ENCODE results near the gene METTL23. TPM values are rescaled to one million over a fixed set of nuclear protein-coding genes. Genes with fewer than 3 reads are reported as not detected.
"Not testable (repeated sequence)": the region's sequence is repeated elsewhere in the genome, so short reads cannot be mapped to it uniquely, and the experiment has no call there.

The METTL23 gene
- total and polyA plus RNA-seq, 2 experiments from 2014 or later: 41.6 to 55.9 TPM

- H3K9me2 ChIP-seq (ENCODE audit: insufficient read depth); H3K27ac Mint-ChIP-seq; H3K4me3 ChIP-seq; DNase-seq (ENCODE audit: low spot score); H3K4me1 Mint-ChIP-seq; H3K27me3 ChIP-seq (ENCODE audit: insufficient read depth); H3K4me1 ChIP-seq (ENCODE audit: insufficient read depth); H3K27ac ChIP-seq (ENCODE audit: low read depth); H2AFZ ChIP-seq; H3K4me2 ChIP-seq; H3K4me3 Mint-ChIP-seq; ATAC-seq; H3K9me3 Mint-ChIP-seq: not testable (repeated sequence)
- Histone ChIP-seq H3K79me2 (replicated peaks; ENCODE audit: insufficient read depth) (peaks cover 41% of the 10 kb centered on the region), H3K36me3 (ENCODE audit: insufficient read depth) (peaks cover 19% of the 10 kb centered on the region), H4K20me1 (replicated peaks; ENCODE audit: insufficient read depth) (peaks cover 15% of the 10 kb centered on the region), H3F3A (replicated peaks; ENCODE audit: low read depth) (peaks cover 14% of the 10 kb centered on the region)
- Mint-ChIP-seq H3K27me3 (ENCODE audit: insufficient read depth, low read depth, poor library complexity) (peaks cover 19% of the 10 kb centered on the region), H3K36me3 (ENCODE audit: low read depth) (peaks cover 44% of the 10 kb centered on the region)
These were observed 13.0 kb downstream of the METTL23 start for GRCh38 chr17:76739568-76740115.

GRCh38 chr17:76740329-76741118 is 13.9 kb downstream of the METTL23 start:
- H3K4me3 ChIP-seq: no peak overlapping the region
- peaks cover 7% of the 10 kb centered on the region for H3F3A ChIP-seq (replicated peaks; ENCODE audit: low read depth)
- H3K27ac ChIP-seq (ENCODE audit: low read depth): no peak overlapping the region
- peaks cover 6% of the 10 kb centered on the region for H4K20me1 ChIP-seq (replicated peaks; ENCODE audit: insufficient read depth)
- no peak for DNase-seq (ENCODE audit: low spot score)
- no peaks in the 10 kb centered on the region for H3K27me3 ChIP-seq (ENCODE audit: insufficient read depth)
- ATAC-seq: no peak
- Mint-ChIP-seq H3K4me3 (no peak overlapping the region), H3K27ac (no peak overlapping the region), H3K9me3 (peaks cover 8% of the 10 kb centered on the region; the same call in 2 of the 3 replicates), H3K27me3 (ENCODE audit: insufficient read depth, low read depth, poor library complexity) (peaks cover 16% of the 10 kb centered on the region), H3K4me1 (peaks cover 6% of the 10 kb centered on the region), H3K36me3 (ENCODE audit: low read depth) (peaks cover 44% of the 10 kb centered on the region)
- no peak overlapping the region for H2AFZ ChIP-seq
- no peaks in the 10 kb centered on the region for H3K9me2 ChIP-seq (ENCODE audit: insufficient read depth)
- H3K4me2 ChIP-seq: no peak overlapping the region
- peaks cover 5% of the 10 kb centered on the region; the same call in 1 of the 2 replicates for H3K4me1 ChIP-seq (ENCODE audit: insufficient read depth)
- H3K36me3 ChIP-seq (ENCODE audit: insufficient read depth): peaks cover 10% of the 10 kb centered on the region; the same call in 1 of the 2 replicates
- peaks cover 32% of the 10 kb centered on the region for H3K79me2 ChIP-seq (replicated peaks; ENCODE audit: insufficient read depth)
- no peak for TF ChIP-seq REST (IDR thresholded peaks at IDR 0.05; ENCODE audit: unreplicated experiment)
- TF ChIP-seq ETS1 (IDR thresholded peaks at IDR 0.05): no peak
- no peak for TF ChIP-seq ZNF462 (CRISPR knock-in tag; IDR thresholded peaks at IDR 0.05)
- TF ChIP-seq CREB1 (CRISPR knock-in tag; IDR thresholded peaks at IDR 0.05; ENCODE audit: low read depth): no peak
- no peak for TF ChIP-seq ZNF114 (CRISPR knock-in tag; IDR thresholded peaks at IDR 0.05)
- TF ChIP-seq POLR2AphosphoS5 (IDR thresholded peaks at IDR 0.05; ENCODE audit: low read depth): no peak
- no peak for TF ChIP-seq EZH2phosphoT487 (IDR thresholded peaks at IDR 0.05; ENCODE audit: unreplicated experiment)
- no peak for TF ChIP-seq EZH2 (IDR thresholded peaks at IDR 0.05; ENCODE audit: low read depth, unreplicated experiment)

All from GM23338 (cell line).